HL-60 (cell line): Measurements from ENCODE around the gene SPRY2.

Experiments used
- DNase-seq, 2 experiments: peaks; one replicate each; pipeline ENCODE4 v3.0.0-alpha.2; 2010 to 2020; ENCODE audit warnings: low read depth in 1 of 2, low spot score in 1 of 2
- H3K27ac ChIP-seq: fragments of 250-450 bp; sonication (Bioruptor Pico); replicated peaks from 2 replicates; pipeline ENCODE4 v1.5.1; 2020; ENCODE audit warnings: mild to moderate bottlenecking, moderate library complexity
- H3K27me3 ChIP-seq: fragments of 250-450 bp; sonication (Bioruptor Pico); 2 replicates; pipeline ENCODE4 v1.5.1; 2021; ENCODE audit warnings: mild to moderate bottlenecking, moderate library complexity; ENCODE audit not compliant: insufficient read depth, poor library complexity, severe bottlenecking
- H3K4me3 ChIP-seq: replicated peaks from 2 replicates; pipeline ENCODE4 v1.5.1; 2011; ENCODE audit warnings: mild to moderate bottlenecking, control low read depth, low read length; ENCODE audit not compliant: insufficient read depth
- GABPA ChIP-seq: IDR thresholded peaks from 2 replicates; pipeline ENCODE4 v1.6.1; 2012; ENCODE audit warnings: low read depth
- POLR2AphosphoS5 ChIP-seq: IDR thresholded peaks from 2 replicates; pipeline ENCODE4 v1.6.1; 2012; ENCODE audit warnings: low read depth
- SPI1 ChIP-seq: IDR thresholded peaks from 2 replicates; pipeline ENCODE4 v1.6.1; 2012; ENCODE audit warnings: low read depth, mild to moderate bottlenecking, borderline replicate concordance
- TF ChIP-seq, protein P1 (sequence below): IDR thresholded peaks from 2 replicates; pipeline ENCODE4 v1.6.1; 2012; ENCODE audit warnings: low read depth; ENCODE audit not compliant: insufficient replicate concordance
- TF ChIP-seq, protein P2 (sequence below): IDR thresholded peaks from one replicate; pipeline ENCODE4 v1.5.1; 2011; ENCODE audit warnings: low read length, control low read depth, inconsistent platforms; ENCODE audit not compliant: insufficient read depth

Gene SPRY2

DNA sequence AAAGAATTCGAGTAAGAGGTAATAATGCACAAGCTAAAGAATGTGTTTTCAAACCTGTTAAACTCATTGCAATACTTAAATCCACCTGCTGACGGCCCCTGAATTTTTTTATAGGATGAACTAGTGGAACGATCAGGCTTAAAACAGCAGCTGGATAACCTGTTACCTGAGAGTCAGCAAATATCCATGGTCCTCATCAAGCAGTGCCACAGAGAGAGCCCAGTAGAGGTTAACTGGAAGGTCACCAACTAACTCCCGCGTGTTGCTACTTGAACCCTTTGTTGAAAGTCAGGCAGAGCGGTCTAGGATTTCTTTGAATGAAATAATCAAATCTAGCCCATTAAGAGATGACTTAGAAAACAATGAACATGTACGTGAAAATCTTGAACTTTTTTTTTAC lies 47.6 kb upstream of the SPRY2 start:
- Histone ChIP-seq H3K27me3 (no peaks in the 10 kb centered on the region), H3K4me3 (no peak overlapping the region), H3K27ac (no peak overlapping the region)
- no peak for DNase-seq
- TF ChIP-seq SPI1 (no peak), POLR2AphosphoS5 (no peak), GABPA (no peak)
- TF ChIP-seq, protein P1, sequence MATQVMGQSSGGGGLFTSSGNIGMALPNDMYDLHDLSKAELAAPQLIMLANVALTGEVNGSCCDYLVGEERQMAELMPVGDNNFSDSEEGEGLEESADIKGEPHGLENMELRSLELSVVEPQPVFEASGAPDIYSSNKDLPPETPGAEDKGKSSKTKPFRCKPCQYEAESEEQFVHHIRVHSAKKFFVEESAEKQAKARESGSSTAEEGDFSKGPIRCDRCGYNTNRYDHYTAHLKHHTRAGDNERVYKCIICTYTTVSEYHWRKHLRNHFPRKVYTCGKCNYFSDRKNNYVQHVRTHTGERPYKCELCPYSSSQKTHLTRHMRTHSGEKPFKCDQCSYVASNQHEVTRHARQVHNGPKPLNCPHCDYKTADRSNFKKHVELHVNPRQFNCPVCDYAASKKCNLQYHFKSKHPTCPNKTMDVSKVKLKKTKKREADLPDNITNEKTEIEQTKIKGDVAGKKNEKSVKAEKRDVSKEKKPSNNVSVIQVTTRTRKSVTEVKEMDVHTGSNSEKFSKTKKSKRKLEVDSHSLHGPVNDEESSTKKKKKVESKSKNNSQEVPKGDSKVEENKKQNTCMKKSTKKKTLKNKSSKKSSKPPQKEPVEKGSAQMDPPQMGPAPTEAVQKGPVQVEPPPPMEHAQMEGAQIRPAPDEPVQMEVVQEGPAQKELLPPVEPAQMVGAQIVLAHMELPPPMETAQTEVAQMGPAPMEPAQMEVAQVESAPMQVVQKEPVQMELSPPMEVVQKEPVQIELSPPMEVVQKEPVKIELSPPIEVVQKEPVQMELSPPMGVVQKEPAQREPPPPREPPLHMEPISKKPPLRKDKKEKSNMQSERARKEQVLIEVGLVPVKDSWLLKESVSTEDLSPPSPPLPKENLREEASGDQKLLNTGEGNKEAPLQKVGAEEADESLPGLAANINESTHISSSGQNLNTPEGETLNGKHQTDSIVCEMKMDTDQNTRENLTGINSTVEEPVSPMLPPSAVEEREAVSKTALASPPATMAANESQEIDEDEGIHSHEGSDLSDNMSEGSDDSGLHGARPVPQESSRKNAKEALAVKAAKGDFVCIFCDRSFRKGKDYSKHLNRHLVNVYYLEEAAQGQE: no peak
- TF ChIP-seq, protein P2, sequence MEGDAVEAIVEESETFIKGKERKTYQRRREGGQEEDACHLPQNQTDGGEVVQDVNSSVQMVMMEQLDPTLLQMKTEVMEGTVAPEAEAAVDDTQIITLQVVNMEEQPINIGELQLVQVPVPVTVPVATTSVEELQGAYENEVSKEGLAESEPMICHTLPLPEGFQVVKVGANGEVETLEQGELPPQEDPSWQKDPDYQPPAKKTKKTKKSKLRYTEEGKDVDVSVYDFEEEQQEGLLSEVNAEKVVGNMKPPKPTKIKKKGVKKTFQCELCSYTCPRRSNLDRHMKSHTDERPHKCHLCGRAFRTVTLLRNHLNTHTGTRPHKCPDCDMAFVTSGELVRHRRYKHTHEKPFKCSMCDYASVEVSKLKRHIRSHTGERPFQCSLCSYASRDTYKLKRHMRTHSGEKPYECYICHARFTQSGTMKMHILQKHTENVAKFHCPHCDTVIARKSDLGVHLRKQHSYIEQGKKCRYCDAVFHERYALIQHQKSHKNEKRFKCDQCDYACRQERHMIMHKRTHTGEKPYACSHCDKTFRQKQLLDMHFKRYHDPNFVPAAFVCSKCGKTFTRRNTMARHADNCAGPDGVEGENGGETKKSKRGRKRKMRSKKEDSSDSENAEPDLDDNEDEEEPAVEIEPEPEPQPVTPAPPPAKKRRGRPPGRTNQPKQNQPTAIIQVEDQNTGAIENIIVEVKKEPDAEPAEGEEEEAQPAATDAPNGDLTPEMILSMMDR: no peak

DNA sequence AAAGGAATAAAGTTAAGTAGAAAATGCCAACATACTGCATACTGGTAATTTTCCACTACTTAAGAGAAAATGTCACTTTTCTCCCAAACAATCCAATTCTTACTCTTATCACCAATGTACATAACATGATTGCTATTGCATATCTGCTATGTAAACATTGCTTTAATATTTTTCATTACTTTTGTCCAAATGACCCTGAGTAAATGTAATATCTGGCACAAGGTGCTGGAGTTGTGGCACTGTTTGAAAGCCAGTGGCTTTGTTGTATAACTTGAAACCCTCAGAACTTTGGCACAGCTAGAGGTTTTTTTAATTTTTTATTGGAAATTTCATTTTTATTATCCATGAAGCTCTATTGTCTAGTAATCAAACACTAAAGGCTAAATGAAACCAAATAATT lies 45.7 kb upstream of the SPRY2 start:
- Histone ChIP-seq H3K27me3 (no peaks in the 10 kb centered on the region), H3K4me3 (no peak overlapping the region), H3K27ac (no peak overlapping the region)
- TF ChIP-seq GABPA (no peak), POLR2AphosphoS5 (no peak), SPI1 (no peak)
- TF ChIP-seq, protein P1: no peak
- TF ChIP-seq, protein P2: no peak
- DNase-seq: no peak

DNA sequence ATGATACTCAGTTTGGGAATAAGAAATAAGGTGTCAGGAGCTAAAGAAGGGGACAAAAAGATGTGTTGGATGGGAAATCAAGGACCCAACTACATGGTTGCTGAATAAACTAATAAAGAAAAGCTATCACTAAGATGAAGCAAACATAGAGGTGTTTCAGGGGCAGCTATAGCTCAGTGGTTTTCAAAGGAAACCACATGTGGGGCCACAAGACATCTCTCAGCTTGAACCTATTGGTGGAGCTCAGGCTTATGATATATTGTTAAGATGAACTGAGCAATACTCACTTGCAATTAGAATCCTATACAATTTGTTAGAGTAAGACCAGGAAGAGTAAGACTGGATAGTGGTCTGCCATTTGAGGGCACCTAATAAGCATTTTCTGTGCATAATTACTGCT lies 45.1 kb upstream of the SPRY2 start:
- no peak overlapping the region for H3K27ac ChIP-seq
- H3K4me3 ChIP-seq: no peak overlapping the region
- TF ChIP-seq, protein P1: no peak
- TF ChIP-seq POLR2AphosphoS5: no peak
- no peak for TF ChIP-seq SPI1
- TF ChIP-seq, protein P2: no peak
- TF ChIP-seq GABPA: no peak
- peak in 1 of 2 experiments; percentile 58 for DNase-seq
- no peaks in the 10 kb centered on the region for H3K27me3 ChIP-seq
